GM06990 (cell line): ENCODE data around the gene PTK7.

Experiments
- DNase-seq: peaks from one replicate; pipeline ENCODE4 v3.0.0-alpha.2; 2011; ENCODE audit not compliant: insufficient read length; ENCODE audit errors: extremely low read depth
- H3K27me3 ChIP-seq: replicated peaks from 2 replicates; pipeline ENCODE4 v1.6.0; 2011; ENCODE audit warnings: low read length; ENCODE audit not compliant: control insufficient read depth, insufficient read depth
- H3K36me3 ChIP-seq: 2 replicates; pipeline ENCODE4 v1.5.1; 2011; ENCODE audit warnings: low read length; ENCODE audit not compliant: control insufficient read depth, insufficient read depth
- H3K4me3 ChIP-seq: replicated peaks from 2 replicates; pipeline ENCODE4 v1.5.1; 2011; ENCODE audit warnings: low read depth, mild to moderate bottlenecking, control low read depth, low read length
- CTCF ChIP-seq: IDR thresholded peaks from 2 replicates; pipeline ENCODE4 v1.5.1; 2011; ENCODE audit warnings: low read length, control low read depth, mild to moderate bottlenecking, inconsistent platforms; ENCODE audit not compliant: insufficient read depth, poor library complexity, severe bottlenecking

Gene PTK7

GRCh38 chr6:43075670-43076463 is at the start of gene PTK7:
TSS of gene PTK7 (plus strand) at chr6:43076314. CDS start at chr6:43076489, 175 bp downstream.
- TF ChIP-seq CTCF = no peak
- DNase-seq = no peak
- Histone ChIP-seq H3K27me3 (no peaks in the 10 kb centered on the region), H3K36me3 (no peaks in the 10 kb centered on the region; the same call in none of the 2 replicates), H3K4me3 (peak within 1 kb of the TSS; percentile 60)

DNA sequence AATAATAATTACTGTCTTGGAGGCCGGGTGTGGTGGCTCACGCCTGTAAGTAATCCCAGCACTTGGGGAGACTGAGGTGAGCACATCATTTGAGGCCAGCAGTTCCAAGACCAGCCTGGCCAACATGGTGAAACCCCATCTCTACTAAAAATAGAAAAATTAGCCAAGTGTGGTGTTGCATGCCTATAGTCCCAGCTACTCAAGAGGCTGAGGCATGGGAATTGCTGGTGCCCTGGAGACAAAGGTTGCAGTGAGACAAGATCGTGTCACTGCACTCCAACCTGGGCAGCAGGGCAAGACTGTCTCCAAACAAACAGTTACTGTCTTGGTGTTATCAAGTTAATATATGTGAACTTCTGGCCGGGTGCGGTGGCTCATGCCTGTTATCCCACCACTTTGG is 49.7 kb upstream of the PTK7 start:
- Histone ChIP-seq H3K4me3 (no peak overlapping the region), H3K36me3 (peaks cover 24% of the 10 kb centered on the region), H3K27me3 (no peaks in the 10 kb centered on the region)

GRCh38 chr6:43029120-43029519 is 47.0 kb upstream of the PTK7 start:
- TF ChIP-seq CTCF = no peak
- peaks cover 27% of the 10 kb centered on the region for H3K36me3 ChIP-seq
- no peak for DNase-seq
- H3K27me3 ChIP-seq = no peaks in the 10 kb centered on the region
- H3K4me3 ChIP-seq = no peak overlapping the region

More for the DNA sequence above, 49.7 kb upstream of the PTK7 start:
- TF ChIP-seq CTCF = no peak
- DNase-seq = no peak

- Histone ChIP-seq H3K4me3 (no peak overlapping the region), H3K36me3 (peaks cover 21% of the 10 kb centered on the region), H3K27me3 (no peaks in the 10 kb centered on the region)
- no peak for TF ChIP-seq CTCF
- no peak for DNase-seq
These were observed 43.8 kb upstream of the PTK7 start for GRCh38 chr6:43032326-43032725.

- DNase-seq = no peak
- no peak for TF ChIP-seq CTCF
- no peaks in the 10 kb centered on the region for H3K27me3 ChIP-seq
- peaks cover 27% of the 10 kb centered on the region for H3K36me3 ChIP-seq
- no peak overlapping the region for H3K4me3 ChIP-seq
These were observed 42.5 kb upstream of the PTK7 start for GRCh38 chr6:43033496-43034189.
